ENCODE data around the gene ATP13A5. TPM values are rescaled to one million over a fixed set of nuclear protein-coding genes. Genes with fewer than 3 reads are reported as not detected.

The ATP13A5 gene, protein sequence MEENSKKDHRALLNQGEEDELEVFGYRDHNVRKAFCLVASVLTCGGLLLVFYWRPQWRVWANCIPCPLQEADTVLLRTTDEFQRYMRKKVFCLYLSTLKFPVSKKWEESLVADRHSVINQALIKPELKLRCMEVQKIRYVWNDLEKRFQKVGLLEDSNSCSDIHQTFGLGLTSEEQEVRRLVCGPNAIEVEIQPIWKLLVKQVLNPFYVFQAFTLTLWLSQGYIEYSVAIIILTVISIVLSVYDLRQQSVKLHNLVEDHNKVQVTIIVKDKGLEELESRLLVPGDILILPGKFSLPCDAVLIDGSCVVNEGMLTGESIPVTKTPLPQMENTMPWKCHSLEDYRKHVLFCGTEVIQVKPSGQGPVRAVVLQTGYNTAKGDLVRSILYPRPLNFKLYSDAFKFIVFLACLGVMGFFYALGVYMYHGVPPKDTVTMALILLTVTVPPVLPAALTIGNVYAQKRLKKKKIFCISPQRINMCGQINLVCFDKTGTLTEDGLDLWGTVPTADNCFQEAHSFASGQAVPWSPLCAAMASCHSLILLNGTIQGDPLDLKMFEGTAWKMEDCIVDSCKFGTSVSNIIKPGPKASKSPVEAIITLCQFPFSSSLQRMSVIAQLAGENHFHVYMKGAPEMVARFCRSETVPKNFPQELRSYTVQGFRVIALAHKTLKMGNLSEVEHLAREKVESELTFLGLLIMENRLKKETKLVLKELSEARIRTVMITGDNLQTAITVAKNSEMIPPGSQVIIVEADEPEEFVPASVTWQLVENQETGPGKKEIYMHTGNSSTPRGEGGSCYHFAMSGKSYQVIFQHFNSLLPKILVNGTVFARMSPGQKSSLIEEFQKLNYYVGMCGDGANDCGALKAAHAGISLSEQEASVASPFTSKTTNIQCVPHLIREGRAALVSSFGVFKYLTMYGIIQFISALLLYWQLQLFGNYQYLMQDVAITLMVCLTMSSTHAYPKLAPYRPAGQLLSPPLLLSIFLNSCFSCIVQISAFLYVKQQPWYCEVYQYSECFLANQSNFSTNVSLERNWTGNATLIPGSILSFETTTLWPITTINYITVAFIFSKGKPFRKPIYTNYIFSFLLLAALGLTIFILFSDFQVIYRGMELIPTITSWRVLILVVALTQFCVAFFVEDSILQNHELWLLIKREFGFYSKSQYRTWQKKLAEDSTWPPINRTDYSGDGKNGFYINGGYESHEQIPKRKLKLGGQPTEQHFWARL
- not detected for polyA plus RNA-seq (2013, experiment 1 of 4)
- polyA plus RNA-seq (2013, experiment 2 of 4), result not detected
- polyA plus RNA-seq (2013, experiment 3 of 4), result not detected
- not detected for polyA plus RNA-seq (2013, experiment 4 of 4)

DNA sequence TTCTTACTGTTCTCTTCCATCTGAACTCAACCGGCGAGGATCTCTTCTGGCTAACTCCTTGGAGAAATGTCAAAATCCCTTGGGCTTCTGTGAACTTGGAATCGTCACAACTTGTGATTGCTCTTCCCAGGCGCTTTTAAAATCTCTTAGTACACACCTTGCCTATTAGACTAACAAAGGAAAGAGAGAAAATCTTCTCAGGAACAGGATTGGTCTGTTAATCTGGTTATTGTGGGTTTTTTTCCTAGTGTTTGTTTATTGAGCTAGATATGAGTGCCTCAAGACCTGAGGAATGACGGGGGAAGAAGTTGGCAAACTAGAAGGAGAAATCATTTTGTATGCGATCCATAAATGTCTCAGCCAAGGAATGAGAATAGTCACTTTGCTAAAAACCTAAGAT lies at the start of gene ATP13A5:
TSS of gene ATP13A5 (minus strand) at position 48 of the 400 bp plus-strand sequence. CDS start at position 20, 28 bp downstream.
- Histone ChIP-seq H3K36me3 (ENCODE audit: control insufficient read depth, insufficient read depth, low read length) (no peaks in the 10 kb centered on the region), H3K4me1 (ENCODE audit: control insufficient read depth, insufficient read depth, low read length) (no peaks in the 10 kb centered on the region), H3K27me3 (ENCODE audit: control insufficient read depth, insufficient read depth, low read length, poor library complexity, severe bottlenecking) (no peaks in the 10 kb centered on the region), H3K27ac (ENCODE audit: insufficient read depth, low read depth, low read length, poor library complexity, severe bottlenecking) (no peak within 1 kb of the TSS), H3K9me3 (ENCODE audit: control insufficient read depth, low read length) (no peaks in the 10 kb centered on the region), H3K4me3 (ENCODE audit: insufficient read depth, low read depth, low read length) (no peak within 1 kb of the TSS)
- WGBS, 2 experiments, result 71 to 73% methylated on average over 5 to 6 of the region's 6 CpGs

DNA sequence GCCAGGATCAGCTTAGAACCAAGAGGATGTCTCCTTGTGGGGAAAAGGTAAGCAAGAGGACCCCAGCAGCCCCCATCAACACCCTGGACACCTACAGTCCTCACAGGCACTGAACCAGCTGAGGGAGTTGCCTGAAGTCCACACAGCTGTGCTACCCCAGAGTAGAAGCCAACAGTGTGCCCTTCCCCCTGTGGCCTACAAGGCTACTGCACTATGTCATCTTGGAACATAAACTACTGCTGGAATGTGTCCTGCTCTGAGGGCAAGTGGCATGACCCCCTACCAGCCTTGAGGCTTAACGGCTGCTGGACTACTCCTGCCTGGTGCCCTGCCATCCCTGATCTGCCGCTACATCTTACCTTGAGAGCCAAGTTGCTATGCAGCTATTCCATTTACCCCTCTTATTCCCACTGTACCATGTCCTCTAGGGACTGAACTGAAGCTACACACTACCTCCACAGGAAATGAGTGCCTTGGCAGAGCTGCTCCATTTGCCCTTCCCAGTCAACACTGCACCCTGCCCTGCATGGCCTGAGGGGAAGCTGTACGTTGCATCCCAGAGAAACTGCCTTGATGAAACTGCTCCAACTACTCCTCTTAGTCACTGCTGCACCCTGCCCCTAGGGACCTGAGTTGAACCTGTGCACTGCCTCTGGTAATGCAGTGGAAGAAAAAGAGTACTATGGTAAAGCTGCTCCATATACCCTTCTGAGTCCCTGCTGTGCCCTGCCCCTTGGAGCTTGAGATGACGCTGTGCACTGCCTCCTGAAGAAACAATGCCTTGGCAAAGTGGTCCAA lies 40.2 kb upstream of the ATP13A5 start:
- no peaks in the 10 kb centered on the region for H3K36me3 ChIP-seq (ENCODE audit: control insufficient read depth, insufficient read depth, low read length)
- no peaks in the 10 kb centered on the region for H3K27me3 ChIP-seq (ENCODE audit: control insufficient read depth, insufficient read depth, low read length, poor library complexity, severe bottlenecking)
- no peak overlapping the region for H3K4me3 ChIP-seq (ENCODE audit: insufficient read depth, low read depth, low read length)
- H3K9me3 ChIP-seq (ENCODE audit: control insufficient read depth, low read length), result no peaks in the 10 kb centered on the region
- WGBS, 2 experiments, result 94 to 95% methylated on average over 4 of the region's 4 CpGs
- no peaks in the 10 kb centered on the region for H3K4me1 ChIP-seq (ENCODE audit: control insufficient read depth, insufficient read depth, low read length)
- no peak overlapping the region for H3K27ac ChIP-seq (ENCODE audit: insufficient read depth, low read depth, low read length, poor library complexity, severe bottlenecking)

DNA sequence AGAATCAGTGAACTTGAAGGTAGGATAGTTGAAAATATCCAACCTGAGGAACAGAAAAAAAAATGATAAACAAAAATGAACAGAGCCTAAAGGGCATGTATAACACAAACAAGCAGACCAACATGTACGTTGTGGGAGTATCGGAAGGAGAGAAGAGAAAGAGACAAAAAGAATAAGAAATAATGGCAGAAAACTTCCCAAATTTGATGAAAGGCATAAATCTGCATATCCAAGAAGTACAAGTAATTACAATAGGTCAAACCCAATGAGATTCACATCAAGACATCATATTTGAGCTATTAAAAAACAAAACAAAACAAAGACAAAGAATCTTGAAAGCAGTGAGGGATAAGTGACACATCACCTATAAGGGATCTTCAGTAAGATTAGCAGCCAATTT lies 38.1 kb upstream of the ATP13A5 start:
- H3K9me3 ChIP-seq (ENCODE audit: control insufficient read depth, low read length), result no peaks in the 10 kb centered on the region
- WGBS, 2 experiments, result 87 to 95% methylated on average over 2 of the region's 2 CpGs
- no peak overlapping the region for H3K27ac ChIP-seq (ENCODE audit: insufficient read depth, low read depth, low read length, poor library complexity, severe bottlenecking)
- no peaks in the 10 kb centered on the region for H3K36me3 ChIP-seq (ENCODE audit: control insufficient read depth, insufficient read depth, low read length)
- H3K27me3 ChIP-seq (ENCODE audit: control insufficient read depth, insufficient read depth, low read length, poor library complexity, severe bottlenecking), result no peaks in the 10 kb centered on the region
- H3K4me3 ChIP-seq (ENCODE audit: insufficient read depth, low read depth, low read length), result no peak overlapping the region
- no peaks in the 10 kb centered on the region for H3K4me1 ChIP-seq (ENCODE audit: control insufficient read depth, insufficient read depth, low read length)

DNA sequence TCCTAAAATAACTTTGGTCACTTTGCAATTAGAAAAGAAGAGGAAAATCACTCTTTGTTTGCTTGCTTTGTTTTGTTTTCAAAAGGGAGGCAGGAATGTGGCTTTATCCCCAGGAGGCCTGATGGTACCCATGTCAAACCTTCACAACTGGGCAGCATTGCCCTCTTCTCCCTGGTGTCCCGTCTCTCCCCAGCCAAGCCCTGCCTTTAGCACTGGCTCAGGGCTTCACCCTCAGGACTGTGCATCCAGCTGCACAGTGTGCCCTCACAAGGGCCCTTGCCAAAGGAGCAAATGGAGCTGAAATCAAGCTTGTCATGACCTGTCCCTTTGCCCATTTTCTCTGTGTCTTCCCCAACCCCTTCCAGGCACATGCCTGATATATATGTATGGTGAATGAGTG lies 29.1 kb upstream of the ATP13A5 start:
- H3K27ac ChIP-seq (ENCODE audit: insufficient read depth, low read depth, low read length, poor library complexity, severe bottlenecking), result no peak overlapping the region
- no peaks in the 10 kb centered on the region for H3K36me3 ChIP-seq (ENCODE audit: control insufficient read depth, insufficient read depth, low read length)
- no peaks in the 10 kb centered on the region for H3K9me3 ChIP-seq (ENCODE audit: control insufficient read depth, low read length)
- 9 to 28% methylated on average over 1 of the region's 1 CpG for WGBS, 2 experiments
- no peak overlapping the region for H3K4me3 ChIP-seq (ENCODE audit: insufficient read depth, low read depth, low read length)
- no peaks in the 10 kb centered on the region for H3K27me3 ChIP-seq (ENCODE audit: control insufficient read depth, insufficient read depth, low read length, poor library complexity, severe bottlenecking)
- H3K4me1 ChIP-seq (ENCODE audit: control insufficient read depth, insufficient read depth, low read length), result peaks cover 13% of the 10 kb centered on the region

DNA sequence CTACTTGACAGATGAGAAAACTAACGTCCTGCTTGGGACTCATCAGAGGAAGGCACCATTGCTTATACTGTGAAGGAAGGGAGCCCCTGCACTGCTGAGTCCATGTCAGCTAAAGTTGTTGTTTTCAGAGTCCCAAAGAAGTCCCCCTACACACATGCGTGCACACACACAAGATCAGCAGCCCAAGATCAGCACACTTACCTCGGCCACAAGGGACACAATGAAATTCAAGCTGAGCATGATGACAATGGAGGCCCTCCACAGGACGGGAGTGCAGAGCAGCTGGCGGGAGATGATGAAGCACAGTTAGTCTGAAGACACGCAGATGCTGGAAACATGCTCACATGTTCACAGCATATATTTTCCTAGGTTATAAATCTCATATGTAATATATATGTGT lies 28.6 kb upstream of the ATP13A5 start:
- Histone ChIP-seq H3K36me3 (ENCODE audit: control insufficient read depth, insufficient read depth, low read length) (no peaks in the 10 kb centered on the region), H3K27ac (ENCODE audit: insufficient read depth, low read depth, low read length, poor library complexity, severe bottlenecking) (no peak overlapping the region)
- WGBS, 2 experiments, result 38 to 55% methylated on average over 5 to 6 of the region's 6 CpGs

DNA sequence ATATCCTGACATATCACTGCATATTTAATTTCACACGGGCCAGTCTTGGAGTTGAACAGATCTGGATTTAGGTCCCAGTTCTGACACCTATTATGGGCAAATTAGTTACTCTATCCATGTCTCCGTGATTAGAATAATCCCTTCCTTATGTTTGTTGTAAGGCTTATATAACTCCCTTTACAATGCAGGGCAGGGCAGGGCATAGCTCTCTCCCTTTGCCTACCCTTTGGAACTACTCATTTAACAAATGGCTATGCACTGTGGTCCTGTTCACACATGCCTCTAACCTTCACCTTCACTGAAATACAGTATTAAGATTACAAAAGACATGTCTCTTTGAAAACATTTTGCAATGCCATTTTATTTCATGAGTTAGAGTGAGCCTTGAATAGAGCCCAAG lies 24.8 kb upstream of the ATP13A5 start:
- Histone ChIP-seq H3K27ac (ENCODE audit: insufficient read depth, low read depth, low read length, poor library complexity, severe bottlenecking) (no peak overlapping the region), H3K4me1 (ENCODE audit: control insufficient read depth, insufficient read depth, low read length) (peaks cover 13% of the 10 kb centered on the region)
- 89 to 100% methylated on average over 2 of the region's 2 CpGs for WGBS, 2 experiments

More for the DNA sequence above, 28.6 kb upstream of the ATP13A5 start:
- H3K4me1 ChIP-seq (ENCODE audit: control insufficient read depth, insufficient read depth, low read length), result peaks cover 13% of the 10 kb centered on the region
- H3K4me3 ChIP-seq (ENCODE audit: insufficient read depth, low read depth, low read length), result no peak overlapping the region
- no peaks in the 10 kb centered on the region for H3K9me3 ChIP-seq (ENCODE audit: control insufficient read depth, low read length)
- no peaks in the 10 kb centered on the region for H3K27me3 ChIP-seq (ENCODE audit: control insufficient read depth, insufficient read depth, low read length, poor library complexity, severe bottlenecking)

DNA sequence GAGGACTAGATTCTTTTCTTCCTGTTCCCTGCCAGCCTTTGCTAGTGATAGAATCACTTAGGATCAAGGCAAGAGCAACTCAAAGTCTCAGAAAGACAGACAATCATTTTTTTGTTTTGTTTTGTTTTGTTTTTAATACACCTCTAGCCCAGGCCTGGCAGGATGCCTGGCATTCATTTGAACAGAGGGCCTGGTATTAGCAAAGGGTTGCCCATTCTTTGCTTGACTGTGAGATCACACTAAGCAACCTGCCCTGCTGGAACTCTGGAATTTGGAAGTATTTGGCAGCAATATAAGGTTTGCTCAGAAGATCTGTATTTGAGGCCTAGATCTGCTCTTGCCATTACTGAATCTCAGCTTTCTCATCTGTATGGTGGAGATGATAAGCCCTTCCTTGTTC lies 21.8 kb upstream of the ATP13A5 start:
- no peaks in the 10 kb centered on the region for H3K9me3 ChIP-seq (ENCODE audit: control insufficient read depth, low read length)
- H3K27ac ChIP-seq (ENCODE audit: insufficient read depth, low read depth, low read length, poor library complexity, severe bottlenecking), result no peak overlapping the region
- H3K4me3 ChIP-seq (ENCODE audit: insufficient read depth, low read depth, low read length), result no peak overlapping the region
- H3K36me3 ChIP-seq (ENCODE audit: control insufficient read depth, insufficient read depth, low read length), result no peaks in the 10 kb centered on the region
- H3K27me3 ChIP-seq (ENCODE audit: control insufficient read depth, insufficient read depth, low read length, poor library complexity, severe bottlenecking), result no peaks in the 10 kb centered on the region
- H3K4me1 ChIP-seq (ENCODE audit: control insufficient read depth, insufficient read depth, low read length), result no peaks in the 10 kb centered on the region

More for the DNA sequence above, 24.8 kb upstream of the ATP13A5 start:
- H3K9me3 ChIP-seq (ENCODE audit: control insufficient read depth, low read length), result no peaks in the 10 kb centered on the region
- no peak overlapping the region for H3K4me3 ChIP-seq (ENCODE audit: insufficient read depth, low read depth, low read length)
- no peaks in the 10 kb centered on the region for H3K27me3 ChIP-seq (ENCODE audit: control insufficient read depth, insufficient read depth, low read length, poor library complexity, severe bottlenecking)
- no peaks in the 10 kb centered on the region for H3K36me3 ChIP-seq (ENCODE audit: control insufficient read depth, insufficient read depth, low read length)

DNA sequence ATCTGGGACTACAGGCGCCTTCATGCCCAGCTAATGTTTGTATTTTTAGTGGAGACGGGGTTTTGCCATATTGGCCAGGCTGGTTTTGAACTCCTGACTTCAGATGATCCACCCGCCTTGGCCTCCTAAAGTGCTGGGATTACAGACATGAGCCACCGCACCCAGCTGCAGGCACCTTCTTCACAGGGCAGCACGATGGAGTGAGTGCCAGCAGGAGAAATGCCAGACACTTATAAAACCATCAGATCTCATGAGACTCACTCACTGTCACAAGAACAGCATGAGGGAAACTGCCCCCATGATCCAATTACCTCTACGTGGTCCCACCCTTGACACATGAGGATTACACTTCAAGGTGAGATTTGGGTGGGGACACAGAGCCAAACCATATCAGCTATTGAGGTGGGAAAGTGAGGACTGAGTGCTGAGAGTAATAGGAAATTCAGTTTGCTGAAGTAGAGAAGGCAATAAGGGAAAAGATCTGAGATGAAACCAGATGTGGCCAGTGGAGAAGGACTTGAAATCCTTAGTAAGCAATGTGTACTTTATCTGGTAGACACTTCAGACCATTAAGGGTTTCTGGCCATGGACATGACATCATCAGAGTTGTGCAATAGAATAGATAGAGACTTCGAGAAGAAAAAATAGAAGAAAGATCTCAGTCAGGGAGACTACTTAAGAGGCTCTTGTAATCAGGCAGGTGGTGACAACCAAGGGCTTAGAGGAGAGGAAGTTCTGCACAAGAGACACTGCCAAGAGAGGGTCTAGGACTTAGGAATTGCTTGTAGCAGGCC lies 18.1 kb upstream of the ATP13A5 start:
- H3K27ac ChIP-seq (ENCODE audit: insufficient read depth, low read depth, low read length, poor library complexity, severe bottlenecking), result no peak overlapping the region
- no peak overlapping the region for H3K4me3 ChIP-seq (ENCODE audit: insufficient read depth, low read depth, low read length)
- no peaks in the 10 kb centered on the region for H3K9me3 ChIP-seq (ENCODE audit: control insufficient read depth, low read length)
- H3K36me3 ChIP-seq (ENCODE audit: control insufficient read depth, insufficient read depth, low read length), result no peaks in the 10 kb centered on the region
- H3K27me3 ChIP-seq (ENCODE audit: control insufficient read depth, insufficient read depth, low read length, poor library complexity, severe bottlenecking), result no peaks in the 10 kb centered on the region
- WGBS, 2 experiments, result 87 to 90% methylated on average over 7 of the region's 7 CpGs
- H3K4me1 ChIP-seq (ENCODE audit: control insufficient read depth, insufficient read depth, low read length), result no peaks in the 10 kb centered on the region

DNA sequence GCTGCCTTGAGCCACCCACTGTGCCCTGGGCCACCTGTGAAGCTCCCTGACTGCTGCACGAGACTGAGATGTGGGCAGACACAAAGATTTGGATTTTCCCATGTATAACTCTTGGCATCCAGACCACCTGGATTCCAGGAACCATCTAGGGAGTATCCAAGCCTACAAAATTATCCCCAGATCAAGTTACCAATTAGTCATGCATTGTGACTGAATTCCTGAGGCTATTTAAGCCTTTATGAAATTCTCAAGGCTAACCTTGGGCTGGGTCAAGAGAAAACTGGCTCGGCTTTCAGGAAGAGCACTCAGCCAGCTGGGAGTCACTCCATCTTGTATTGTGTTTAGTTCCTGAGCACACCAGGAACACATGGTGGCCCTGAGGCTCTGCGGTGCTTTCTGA lies 13.3 kb upstream of the ATP13A5 start:
- Histone ChIP-seq H3K4me1 (ENCODE audit: control insufficient read depth, insufficient read depth, low read length) (no peaks in the 10 kb centered on the region), H3K9me3 (ENCODE audit: control insufficient read depth, low read length) (no peaks in the 10 kb centered on the region), H3K36me3 (ENCODE audit: control insufficient read depth, insufficient read depth, low read length) (no peaks in the 10 kb centered on the region), H3K4me3 (ENCODE audit: insufficient read depth, low read depth, low read length) (no peak overlapping the region), H3K27ac (ENCODE audit: insufficient read depth, low read depth, low read length, poor library complexity, severe bottlenecking) (no peak overlapping the region), H3K27me3 (ENCODE audit: control insufficient read depth, insufficient read depth, low read length, poor library complexity, severe bottlenecking) (no peaks in the 10 kb centered on the region)
- 83 to 89% methylated on average over 3 of the region's 3 CpGs for WGBS, 2 experiments
